ENCODE data around the gene LTBP3.
A peak's percentile ranks its signal among the peaks of the same experiment; 100 is the strongest.

Gene LTBP3

GRCh38 chr11:65505466-65506289 is 52.5 kb downstream of the LTBP3 start:
- DNase-seq: no peak

- no peak for DNase-seq
Measured at GRCh38 chr11:65504674-65505465, 53.3 kb downstream of the LTBP3 start.

- no peak for DNase-seq
Measured at GRCh38 chr11:65503949-65504673, 54.0 kb downstream of the LTBP3 start.

GRCh38 chr11:65503368-65503948 is 54.7 kb downstream of the LTBP3 start:
- DNase-seq: no peak

GRCh38 chr11:65502555-65503367 is 55.4 kb downstream of the LTBP3 start:
- DNase-seq: no peak

GRCh38 chr11:65502274-65502554 is 55.9 kb downstream of the LTBP3 start:
- DNase-seq: no peak

- no peak for DNase-seq
Measured at GRCh38 chr11:65501472-65502273, 56.5 kb downstream of the LTBP3 start.

GRCh38 chr11:65501186-65501471 is 57.0 kb downstream of the LTBP3 start:
- DNase-seq: no peak

- DNase-seq: peak; percentile 58
Measured at GRCh38 chr11:65500387-65501185, 57.6 kb downstream of the LTBP3 start.

GRCh38 chr11:65499713-65500386 is 58.3 kb downstream of the LTBP3 start:
- no peak for DNase-seq

GRCh38 chr11:65498977-65499712 is 59.0 kb downstream of the LTBP3 start, which contains the start of gene MALAT1:
MALAT1 (plus strand) TSS chr11:65499045.
- DNase-seq: peak; percentile 95

- no peak for DNase-seq
Measured at GRCh38 chr11:65498727-65498976, 59.5 kb downstream of the LTBP3 start.

- peak; percentile 71 for DNase-seq
Measured at GRCh38 chr11:65498042-65498726, 60.0 kb downstream of the LTBP3 start.

GRCh38 chr11:65497141-65498041 is 60.8 kb downstream of the LTBP3 start:
- DNase-seq: peak; percentile 100

- peak; percentile 59 for DNase-seq
Measured at GRCh38 chr11:65496304-65497140, 61.6 kb downstream of the LTBP3 start.

GRCh38 chr11:65493367-65494176 is 64.6 kb downstream of the LTBP3 start:
- peak; percentile 74 for DNase-seq
